NOMO-1 (cell line): ENCODE data around the gene CDH4.

ENCODE experiments used
- DNase-seq, 2 experiments: peaks; one replicate each; lab custom pipeline; 2025; ENCODE audit not compliant: unreplicated experiment in 2 of 2; lab: John Stamatoyannopoulos, UW

The CDH4 gene

DNA sequence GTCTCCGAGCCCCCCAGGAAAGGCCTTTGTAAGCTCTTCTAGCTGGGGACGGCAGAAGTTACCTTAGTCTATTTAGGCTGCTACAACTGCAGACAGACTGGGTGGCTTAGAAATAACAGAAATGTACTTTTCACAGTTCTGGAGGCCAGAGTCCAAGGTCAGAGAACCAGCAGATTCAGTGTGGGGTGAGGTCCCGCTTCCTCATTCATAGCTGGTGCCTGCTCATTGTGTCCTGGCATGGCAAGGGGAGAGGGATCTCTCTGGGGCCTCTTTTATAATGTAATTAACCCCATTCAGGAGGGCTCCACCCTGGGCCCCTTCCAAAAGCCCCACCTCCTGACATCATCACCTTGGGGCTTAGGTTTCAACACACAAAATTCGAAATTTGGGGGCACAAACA lies 315.1 kb downstream of the CDH4 start:
- no peak for DNase-seq

DNA sequence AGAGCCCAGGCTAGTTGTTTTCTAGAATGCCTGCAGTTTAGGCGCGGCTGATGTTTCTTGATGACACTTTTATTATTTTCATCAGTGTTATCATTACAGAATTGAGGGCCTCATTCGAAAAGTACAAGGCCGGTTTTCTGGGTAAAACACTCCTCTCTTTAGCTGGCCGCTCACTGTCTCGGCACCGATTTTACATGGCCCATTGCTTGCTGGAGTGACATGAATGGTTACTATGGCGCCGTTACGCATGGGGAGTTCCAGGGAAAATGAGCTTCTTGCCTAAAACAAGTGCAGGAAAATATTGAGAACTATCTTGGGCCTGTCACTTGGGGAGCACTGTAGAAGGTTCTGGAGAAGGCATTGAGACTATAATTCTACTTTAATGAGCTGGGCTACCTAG lies 317.8 kb downstream of the CDH4 start:
- no peak for DNase-seq

DNA sequence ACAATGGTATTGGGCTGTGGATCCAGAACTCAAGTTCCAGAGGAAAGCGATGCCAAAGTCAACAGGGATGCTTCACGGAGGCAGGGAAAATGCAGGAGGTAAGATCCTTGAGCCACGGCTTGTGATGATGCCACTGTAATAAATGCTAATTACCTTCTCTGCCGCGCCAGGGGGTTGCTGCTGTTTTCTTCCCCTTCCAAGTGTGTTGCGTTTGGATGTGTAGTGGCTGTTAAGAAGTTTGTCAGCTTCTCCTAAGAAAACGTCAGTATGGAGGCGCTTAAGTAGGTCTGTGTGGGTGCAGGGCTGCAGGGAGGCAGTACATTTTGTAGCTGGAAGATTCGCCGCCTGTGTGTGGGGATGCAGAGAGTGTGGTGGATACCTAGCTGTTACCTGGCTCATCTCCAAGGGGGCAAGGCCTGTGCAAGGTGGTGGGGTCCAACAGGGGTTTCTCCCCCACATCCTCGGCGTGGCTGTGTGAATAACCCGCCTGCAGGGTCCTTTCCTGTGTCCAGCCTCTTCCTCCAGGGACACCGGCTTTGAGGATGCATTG lies 318.7 kb downstream of the CDH4 start:
- DNase-seq = no peak

DNA sequence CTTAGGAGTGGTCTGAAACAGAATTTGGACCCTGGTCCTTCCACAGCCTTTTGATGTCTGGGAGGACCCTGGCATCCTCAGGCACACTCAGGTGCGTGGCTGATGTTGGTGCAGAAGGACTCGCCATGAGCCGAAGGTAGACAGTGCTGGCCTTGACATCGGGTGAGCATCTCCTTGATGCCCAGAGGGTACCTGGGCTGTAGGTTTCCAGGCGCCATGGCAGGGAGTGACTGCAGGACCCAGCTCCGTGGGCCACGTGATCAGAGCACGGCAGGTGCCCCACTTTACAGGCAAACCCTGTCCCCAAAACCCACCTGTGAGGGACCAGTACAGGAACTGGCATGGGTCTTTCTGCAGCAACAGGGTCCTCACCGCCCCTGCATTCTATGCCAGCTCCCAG lies 319.2 kb downstream of the CDH4 start:
- no peak for DNase-seq

DNA sequence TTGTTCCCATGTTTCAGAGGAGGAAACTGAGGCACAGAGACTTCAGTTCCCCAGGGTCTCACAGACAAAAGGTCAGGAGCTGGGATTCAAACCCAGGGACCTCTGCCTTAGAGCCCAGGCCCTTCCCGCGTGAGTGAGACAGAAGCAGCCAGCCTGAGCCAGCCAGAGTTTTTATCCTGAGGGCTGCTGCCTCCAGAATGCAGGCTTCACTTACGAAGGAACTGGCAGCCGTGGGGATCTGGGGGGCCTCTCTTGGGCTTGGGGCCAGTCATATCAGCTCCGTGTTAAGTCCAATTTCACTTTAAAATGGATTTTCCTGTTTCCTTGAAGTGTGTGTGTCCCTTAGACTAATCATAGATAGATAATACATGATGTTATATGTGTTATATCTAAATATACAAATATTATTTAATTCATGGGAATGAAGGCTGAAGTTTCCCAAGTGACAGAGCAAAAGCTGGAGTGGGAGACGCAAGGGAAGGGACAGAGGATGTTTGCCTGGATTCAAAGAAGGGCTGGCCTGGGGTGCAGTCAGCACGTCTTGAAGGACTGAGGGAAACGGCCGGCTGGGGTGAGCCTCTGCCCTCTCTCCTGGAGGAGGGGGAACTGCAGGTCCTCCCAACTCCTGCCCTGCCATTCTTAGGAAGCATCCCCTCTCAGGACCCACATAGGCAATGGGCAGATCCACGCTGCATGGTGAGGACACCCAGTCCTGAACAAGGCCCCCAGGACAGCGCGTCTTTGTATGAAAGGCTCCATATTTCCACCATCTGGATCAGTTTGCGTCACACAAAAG lies 320.1 kb downstream of the CDH4 start:
- no peak for DNase-seq

DNA sequence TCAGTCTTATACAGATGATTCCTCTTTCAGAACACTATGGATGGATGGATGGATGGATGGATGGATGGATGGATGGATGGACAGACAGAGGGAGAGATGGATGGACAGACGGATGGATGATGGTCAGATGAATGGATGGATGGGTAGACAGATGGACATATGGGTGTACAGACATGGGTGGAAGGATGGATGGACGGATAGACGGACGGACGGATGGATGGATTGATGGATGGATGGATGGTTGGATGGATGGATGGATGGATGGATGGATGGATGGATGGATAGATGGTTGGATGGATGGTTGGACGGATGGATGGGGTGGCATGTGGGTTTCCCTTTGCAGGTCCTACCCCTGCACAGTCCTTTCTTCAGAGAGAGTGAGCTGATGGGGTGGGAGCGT lies 320.7 kb downstream of the CDH4 start:
- DNase-seq = no peak

DNA sequence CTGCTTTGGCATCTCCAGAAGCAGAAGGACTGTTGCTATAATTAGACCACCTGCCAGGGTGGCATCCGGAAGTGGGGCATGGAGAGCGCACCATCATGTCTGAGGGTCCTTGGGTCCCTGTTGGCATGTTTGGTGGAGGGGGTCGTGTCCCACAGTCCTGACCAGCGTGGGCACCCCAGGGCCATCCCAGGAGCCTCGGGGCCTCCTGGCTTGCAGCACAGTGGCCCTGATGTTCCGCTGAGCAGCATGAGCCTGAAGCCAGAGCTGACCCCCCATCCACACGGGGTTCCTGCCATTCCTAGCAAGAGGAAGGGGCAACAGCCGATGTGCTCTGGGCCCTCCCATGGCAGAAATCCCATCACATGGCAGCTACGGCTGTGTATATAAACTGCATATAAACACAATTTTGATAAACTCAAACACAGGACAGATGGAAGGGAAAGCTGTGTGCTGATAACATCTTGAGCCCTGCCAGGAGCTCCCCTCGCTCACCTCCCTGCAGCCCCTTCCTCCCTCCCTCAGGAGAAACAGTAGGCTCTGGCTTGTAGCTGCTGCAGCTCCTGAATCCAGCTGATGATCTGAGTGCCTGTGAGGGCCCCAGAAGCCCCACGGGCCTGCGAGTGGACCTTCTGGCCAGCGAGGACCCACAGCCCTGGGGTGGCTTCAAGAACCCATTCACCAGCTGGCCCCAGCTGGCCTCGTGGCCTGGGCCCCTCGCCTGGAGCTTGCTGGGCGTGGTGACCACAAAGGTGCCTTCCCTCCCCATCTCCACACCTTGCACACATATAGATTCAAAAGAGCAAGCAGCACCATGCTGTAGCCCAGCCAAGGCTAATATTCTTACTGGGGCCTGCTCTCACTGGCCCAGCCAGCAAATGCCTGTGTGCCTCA lies 321.6 kb downstream of the CDH4 start:
- DNase-seq = no peak

DNA sequence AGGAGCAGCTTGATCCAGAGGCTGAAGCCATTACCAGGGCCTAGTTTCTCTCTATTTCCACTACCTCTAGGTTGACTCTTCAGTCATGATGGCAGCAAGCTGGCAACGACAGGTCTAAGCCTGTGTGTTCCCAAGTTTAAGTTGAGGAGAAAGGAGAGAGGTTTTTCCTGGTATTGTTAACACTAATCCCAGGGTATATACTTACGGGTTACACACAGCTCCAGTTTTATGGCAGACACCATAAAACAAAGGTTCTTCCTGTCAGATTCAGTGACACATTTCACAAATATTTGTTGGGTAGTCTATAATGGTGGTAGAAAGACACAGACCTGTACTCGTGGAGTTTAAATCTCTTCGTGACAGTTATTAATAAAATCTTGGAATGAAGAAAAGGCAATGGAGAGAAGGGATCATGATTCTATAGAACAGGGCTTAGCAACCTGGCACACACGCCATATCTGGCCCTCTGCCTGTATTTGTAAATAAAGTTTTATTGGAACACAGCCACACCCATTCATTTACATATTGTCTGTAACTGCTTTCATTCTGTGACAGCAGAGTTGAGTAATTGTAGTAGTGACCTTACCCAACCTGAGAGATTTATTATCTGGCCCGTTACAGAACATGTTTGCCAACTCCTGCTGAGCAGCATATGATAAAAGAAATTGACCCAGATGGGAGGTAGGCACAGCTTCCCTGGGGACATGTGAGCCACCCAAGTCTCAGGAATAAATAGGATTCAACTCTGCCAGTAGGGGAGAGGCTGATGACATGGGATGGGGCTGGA lies 323.3 kb downstream of the CDH4 start:
- no peak for DNase-seq

DNA sequence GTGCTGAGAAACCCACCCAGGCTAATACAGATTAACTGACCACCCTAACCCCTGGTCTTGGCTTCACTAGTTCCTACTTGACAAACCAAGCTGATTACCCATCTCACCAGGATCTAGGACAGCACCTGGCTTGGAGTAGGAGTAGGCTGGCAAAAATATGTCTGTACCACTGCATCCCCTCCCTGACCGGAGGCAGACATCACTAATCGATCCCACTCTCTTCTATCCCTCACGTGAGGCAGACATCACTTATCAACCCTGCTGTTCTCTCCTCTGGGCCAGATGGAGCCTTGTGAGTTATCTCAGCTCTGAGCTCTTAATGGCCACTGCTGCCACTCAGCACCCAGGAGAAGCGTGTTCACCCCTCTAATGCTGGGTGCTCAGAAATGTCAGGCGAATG lies 324.3 kb downstream of the CDH4 start:
- no peak for DNase-seq

DNA sequence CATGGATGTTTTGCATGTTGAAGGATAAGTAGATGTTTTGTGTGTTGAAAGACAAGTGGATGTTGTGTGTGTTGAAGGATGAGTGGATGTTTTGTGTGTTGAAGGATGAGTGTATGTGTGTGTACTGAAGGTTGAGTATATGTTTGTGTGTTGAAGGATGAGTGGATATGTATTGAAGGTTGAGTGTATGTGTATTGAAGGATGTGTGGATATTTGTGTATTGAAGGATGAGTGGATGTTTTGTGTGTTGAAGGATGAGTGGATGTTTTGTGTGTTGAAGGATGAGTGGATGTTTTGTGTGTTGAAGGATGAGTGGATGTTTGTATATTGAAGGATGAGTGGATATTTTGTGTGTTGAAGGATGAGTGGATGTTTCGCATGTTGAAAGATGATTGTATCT lies 325.0 kb downstream of the CDH4 start:
- DNase-seq = no peak

DNA sequence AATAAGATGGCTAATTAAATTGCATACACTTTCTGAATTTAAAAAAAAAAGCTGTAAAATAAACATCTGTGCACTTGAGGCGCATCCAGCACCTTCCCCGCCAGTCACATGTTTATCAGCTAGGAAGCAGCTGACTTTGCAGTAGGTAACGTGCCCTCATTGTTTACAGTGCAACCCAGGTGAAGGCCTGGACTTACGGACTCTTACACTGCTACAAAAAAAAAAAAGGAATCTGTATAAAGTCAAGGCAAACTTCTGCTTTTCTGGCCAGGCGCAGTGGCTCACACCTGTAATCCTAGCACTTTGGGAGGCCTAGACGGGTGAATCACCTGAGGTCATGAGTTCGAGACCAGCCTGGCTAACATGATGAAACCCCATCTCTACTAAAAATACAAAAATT lies 327.8 kb downstream of the CDH4 start:
- no peak for DNase-seq

DNA sequence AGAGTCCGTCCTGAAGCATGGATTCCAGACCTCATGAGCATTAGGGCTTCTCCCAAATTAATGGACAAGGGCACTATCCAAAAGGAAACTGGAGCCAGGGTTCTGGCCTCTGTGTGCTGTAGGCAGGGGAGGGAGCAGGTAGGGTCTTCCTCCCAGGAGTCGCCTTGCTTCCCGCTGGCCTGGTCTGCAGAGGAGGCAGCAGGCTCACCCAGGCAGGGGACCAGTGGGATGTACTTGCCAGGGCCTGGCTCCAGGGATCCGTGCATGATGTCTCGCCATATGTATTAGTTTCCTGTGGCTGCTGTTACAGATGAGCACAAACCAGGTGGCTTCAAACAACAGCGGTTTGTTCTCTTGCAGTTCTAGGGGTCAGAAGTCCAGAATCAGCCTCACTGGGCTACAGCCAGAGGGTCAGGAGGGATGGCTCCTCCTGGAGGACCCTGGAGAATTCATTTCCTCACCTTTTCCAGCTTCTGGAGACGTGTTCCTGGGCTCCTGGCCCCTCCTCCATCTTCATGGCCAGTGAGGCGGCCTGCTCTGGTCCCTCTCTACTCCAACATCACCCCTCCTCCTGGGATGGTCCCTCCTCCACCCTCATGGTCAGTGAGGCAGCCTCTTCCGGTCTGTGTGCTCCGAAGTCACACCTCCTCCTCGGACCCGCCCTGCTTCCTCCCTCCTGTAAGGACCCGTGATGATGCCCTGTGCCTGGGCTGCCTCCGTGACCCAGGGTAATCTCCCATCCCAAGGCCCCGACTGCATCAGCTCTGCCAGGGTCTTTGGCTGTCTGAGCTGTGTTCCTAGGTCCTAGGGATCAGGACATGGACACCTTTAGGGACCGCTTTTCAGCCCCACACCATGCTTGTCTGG lies 329.1 kb downstream of the CDH4 start:
- no peak for DNase-seq

DNA sequence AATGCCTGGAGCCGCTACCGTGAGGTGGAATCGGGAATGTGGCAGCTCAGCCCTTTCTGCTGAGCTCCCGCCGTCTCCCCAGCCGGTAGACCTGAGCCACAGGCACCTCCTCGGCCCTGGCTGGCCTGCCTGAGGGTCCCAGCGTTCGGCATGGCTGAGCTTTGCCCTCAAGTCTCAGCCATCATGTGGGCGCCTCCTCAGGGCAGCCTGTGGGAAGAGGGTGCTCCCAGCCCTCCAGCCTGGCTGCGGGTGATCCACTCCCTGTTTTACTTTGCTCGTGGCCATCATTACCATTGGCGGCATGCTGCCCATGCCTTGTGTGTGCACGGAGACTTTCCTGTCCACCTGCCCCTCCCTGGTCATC lies 329.7 kb downstream of the CDH4 start:
- DNase-seq = no peak

DNA sequence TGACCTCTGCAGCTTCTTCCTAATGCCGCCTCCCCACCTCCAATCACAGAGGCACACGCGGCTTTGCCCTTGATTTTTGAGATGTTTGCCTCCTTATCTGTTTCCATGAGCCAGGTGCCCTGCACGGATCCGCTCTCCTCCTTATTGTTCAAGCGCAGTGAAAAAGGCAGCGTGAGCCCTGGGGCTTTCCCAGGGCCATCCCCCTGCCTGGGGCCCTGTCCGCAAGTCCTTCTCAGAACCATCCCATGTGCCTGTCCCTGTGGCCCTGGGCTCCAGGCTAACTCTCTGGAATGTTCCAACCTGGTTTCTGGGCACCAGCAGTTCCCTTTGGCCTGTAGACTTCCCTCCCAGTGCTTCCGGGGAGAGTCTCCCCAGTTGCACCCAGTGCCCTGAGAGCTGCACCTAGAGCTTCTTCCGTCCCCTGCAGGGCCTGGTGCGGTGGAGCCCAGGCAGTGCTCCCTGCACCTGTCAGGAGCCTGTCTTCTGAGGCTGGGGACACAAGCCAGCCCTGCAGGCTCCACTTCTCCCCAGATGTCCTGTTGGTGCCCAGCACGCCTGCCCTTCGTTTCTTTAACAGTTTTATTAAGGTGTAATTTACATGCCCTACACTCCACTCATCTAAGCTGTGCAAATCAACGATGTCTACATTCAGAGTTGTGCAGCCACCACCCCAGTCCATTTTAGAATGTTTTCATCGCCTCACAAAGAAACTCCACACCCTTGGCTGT lies 330.3 kb downstream of the CDH4 start:
- no peak for DNase-seq

DNA sequence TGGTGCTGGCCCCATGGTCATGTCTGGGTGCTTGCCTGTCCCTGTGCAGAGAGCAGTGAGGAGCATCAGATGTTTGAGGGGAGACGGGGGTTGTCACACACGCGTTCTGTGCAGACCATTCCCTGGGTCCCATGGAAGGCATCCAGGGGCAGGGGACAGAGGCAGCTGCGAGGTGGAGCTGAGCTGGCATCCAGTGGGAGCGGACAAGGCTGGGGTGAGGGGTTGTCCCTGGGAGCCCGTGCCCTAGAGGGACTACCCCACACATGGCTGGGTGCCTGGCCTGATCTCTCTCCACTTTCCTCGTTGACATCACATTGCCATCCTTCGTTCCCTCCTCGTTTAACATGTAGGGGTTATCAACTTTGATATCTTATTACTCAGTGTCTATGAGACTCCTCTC lies 331.3 kb downstream of the CDH4 start:
- no peak for DNase-seq

DNA sequence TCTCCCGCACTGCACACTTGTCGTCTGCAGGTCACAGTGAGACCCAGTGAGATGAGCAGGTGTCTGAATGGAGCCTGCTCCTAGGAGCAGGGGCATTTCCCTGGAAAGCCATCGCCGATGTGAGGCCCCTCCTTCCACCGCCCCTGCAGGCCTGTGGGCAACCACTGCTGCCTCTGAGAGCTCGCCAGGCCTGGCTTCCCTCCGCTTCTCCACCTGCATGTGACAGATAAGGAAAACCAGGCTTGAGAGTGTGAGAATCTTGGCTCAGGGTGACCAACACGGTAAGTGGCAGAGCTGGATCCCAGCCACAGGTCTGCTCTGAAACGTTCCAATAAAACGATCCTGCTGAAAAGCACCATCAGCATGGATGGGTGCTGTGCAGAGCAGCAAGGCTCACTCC lies 332.8 kb downstream of the CDH4 start:
- no peak for DNase-seq

DNA sequence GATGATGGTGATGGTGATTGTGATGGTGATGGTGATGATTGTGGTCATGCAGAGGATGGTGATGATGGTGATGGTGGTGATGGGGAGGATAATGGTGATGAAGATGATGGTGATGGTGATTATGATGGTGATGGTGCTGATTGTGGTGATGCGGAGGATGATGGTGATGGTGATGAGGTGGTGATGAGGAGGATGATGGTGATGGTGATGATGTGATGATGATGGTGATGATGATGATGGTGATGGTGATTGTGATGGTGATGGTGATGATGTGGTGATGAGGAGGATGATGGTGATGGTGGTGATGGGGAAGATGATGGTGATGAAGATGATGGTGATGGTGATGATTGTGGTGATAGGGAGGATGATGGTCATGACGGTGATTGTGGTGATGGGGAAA lies 333.7 kb downstream of the CDH4 start:
- DNase-seq = no peak

DNA sequence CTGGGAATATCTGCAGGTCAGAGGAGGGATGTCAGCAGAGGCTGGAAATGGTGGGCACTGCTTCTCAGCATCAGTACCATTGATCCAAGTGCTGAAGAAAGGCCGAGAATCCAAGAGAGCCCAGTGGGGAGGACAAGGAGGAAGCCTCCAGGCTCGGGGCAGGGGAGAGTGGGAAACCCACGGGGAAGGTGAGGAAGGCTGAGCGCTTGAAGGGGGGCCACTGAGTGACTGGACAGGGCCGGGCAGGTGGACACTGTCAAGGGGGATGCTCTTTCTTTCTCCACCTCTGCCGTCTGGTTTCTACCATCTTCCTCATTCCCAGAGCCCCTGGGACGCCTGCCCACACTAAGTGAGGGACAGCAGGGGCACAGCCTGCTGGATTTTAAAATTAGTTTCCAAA lies 335.0 kb downstream of the CDH4 start:
- no peak for DNase-seq

DNA sequence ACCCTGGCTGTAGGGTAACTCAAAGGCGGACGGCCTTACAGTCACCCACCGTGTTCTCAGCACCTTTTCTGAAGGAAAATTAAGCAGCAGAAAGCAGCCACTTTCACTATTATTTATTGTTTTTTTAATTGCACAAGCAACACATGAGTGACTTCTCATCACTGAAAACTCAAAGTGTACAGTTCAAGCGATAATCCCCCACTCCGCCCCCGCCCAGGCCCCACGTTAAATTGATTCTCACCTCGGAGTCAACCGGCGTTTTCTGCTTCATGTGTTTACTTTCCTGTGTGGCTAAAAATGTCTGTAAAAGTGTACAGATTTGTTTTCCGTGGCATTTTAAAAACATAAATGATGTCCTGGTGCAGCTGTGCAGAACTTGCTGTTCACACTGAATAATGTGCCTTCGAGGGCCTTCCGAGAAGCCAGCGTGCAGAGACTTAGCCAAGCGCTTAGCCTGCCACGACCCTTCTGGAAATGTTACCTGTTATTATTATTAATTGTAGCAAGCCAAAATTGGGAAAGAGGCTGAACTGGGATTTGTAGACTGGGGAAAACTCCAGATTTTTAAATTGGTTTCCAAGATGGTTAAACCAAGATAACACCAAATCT lies 335.7 kb downstream of the CDH4 start:
- DNase-seq = no peak
